Ovary (tissue), 3 donors: ENCODE results near the gene NEDD4.

Source experiments
- EP300 ChIP-seq: sonication (generic); formaldehyde crosslinking; IDR thresholded peaks from one replicate; pipeline ENCODE4 v1.6.1; 2017; ENCODE audit warnings: antibody characterized with exemption
- POLR2A ChIP-seq: fragments of 450-650 bp; IDR thresholded peaks from one replicate; pipeline ENCODE4 v1.6.1; 2017; ENCODE audit warnings: antibody characterized with exemption, mild to moderate bottlenecking, moderate library complexity
- TF ChIP-seq, protein P1 (sequence below), 3 donors: fragments of 450-650 bp in 2 of 3; fragments of 200-600 bp in 1 of 3; IDR thresholded peaks; one replicate each; pipeline versions ENCODE4 v1.5.1 to v1.8.0; 2016 to 2022; ENCODE audit warnings: antibody characterized with exemption in 3 of 3, mild to moderate bottlenecking in 1 of 3
- donor health status: DM: no; HTN: no; CAD: no.

GRCh38 chr15:55782901-55783300 lies 210.5 kb downstream of the NEDD4 start:
- TF ChIP-seq, protein P1, sequence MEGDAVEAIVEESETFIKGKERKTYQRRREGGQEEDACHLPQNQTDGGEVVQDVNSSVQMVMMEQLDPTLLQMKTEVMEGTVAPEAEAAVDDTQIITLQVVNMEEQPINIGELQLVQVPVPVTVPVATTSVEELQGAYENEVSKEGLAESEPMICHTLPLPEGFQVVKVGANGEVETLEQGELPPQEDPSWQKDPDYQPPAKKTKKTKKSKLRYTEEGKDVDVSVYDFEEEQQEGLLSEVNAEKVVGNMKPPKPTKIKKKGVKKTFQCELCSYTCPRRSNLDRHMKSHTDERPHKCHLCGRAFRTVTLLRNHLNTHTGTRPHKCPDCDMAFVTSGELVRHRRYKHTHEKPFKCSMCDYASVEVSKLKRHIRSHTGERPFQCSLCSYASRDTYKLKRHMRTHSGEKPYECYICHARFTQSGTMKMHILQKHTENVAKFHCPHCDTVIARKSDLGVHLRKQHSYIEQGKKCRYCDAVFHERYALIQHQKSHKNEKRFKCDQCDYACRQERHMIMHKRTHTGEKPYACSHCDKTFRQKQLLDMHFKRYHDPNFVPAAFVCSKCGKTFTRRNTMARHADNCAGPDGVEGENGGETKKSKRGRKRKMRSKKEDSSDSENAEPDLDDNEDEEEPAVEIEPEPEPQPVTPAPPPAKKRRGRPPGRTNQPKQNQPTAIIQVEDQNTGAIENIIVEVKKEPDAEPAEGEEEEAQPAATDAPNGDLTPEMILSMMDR (IDR thresholded peaks at IDR 0.05), result no peak
- no peak for TF ChIP-seq EP300
- TF ChIP-seq POLR2A, result no peak
